GM23338 (cell line): ENCODE results near the gene RABGAP1L. TPM values are rescaled to one million over a fixed set of nuclear protein-coding genes. Genes with fewer than 3 reads are reported as not detected.

Experiments used
- ATAC-seq: fragments of 200-7000 bp; cut with Tn5 transposase; 3 replicates; pipeline ENCODE4 v1.9.1; 2020
- DNase-seq: peaks from one replicate; pipeline ENCODE4 v3.0.0-alpha.2; 2015; ENCODE audit warnings: low spot score
- H2AFZ ChIP-seq: fragments of 200-600 bp; sonication (generic); 2 replicates; pipeline ENCODE4 v1.8.0; 2016; ENCODE audit warnings: antibody characterized with exemption, mild to moderate bottlenecking, moderate library complexity
- H3F3A ChIP-seq: fragments of 200-600 bp; sonication (generic); replicated peaks from 2 replicates; pipeline ENCODE4 v1.8.0; 2017; ENCODE audit warnings: antibody characterized with exemption, mixed run types, low read depth
- H3K27ac ChIP-seq: fragments of 200-600 bp; sonication (generic); 2 replicates; pipeline ENCODE4 v1.6.1; 2016; ENCODE audit warnings: low read depth
- H3K27me3 ChIP-seq: fragments of 200-600 bp; sonication (generic); 2 replicates; pipeline ENCODE4 v1.8.0; 2016; ENCODE audit warnings: mild to moderate bottlenecking, mixed run types, moderate library complexity; ENCODE audit not compliant: insufficient read depth
- H3K36me3 ChIP-seq: fragments of 200-600 bp; sonication (generic); 2 replicates; pipeline ENCODE4 v1.8.0; 2016; ENCODE audit warnings: mild to moderate bottlenecking; ENCODE audit not compliant: insufficient read depth
- H3K4me1 ChIP-seq: fragments of 200-600 bp; sonication (generic); 2 replicates; pipeline ENCODE4 v1.8.0; 2016; ENCODE audit warnings: mild to moderate bottlenecking, moderate library complexity; ENCODE audit not compliant: insufficient read depth
- H3K4me2 ChIP-seq: fragments of 200-600 bp; sonication (generic); 2 replicates; pipeline ENCODE4 v1.7.1; 2017; ENCODE audit warnings: mixed run types
- H3K4me3 ChIP-seq: fragments of 200-600 bp; sonication (generic); 2 replicates; pipeline ENCODE4 v1.6.1; 2016; ENCODE audit warnings: mixed run types
- H3K79me2 ChIP-seq: fragments of 200-600 bp; sonication (generic); replicated peaks from 2 replicates; pipeline ENCODE4 v1.8.0; 2017; ENCODE audit warnings: mild to moderate bottlenecking; ENCODE audit not compliant: insufficient read depth
- H3K9me2 ChIP-seq: fragments of 200-600 bp; sonication (generic); 2 replicates; pipeline ENCODE4 v1.8.0; 2017; ENCODE audit not compliant: insufficient read depth
- H4K20me1 ChIP-seq: fragments of 200-600 bp; sonication (generic); replicated peaks from 2 replicates; pipeline ENCODE4 v1.8.0; 2017; ENCODE audit warnings: mild to moderate bottlenecking; ENCODE audit not compliant: insufficient read depth
- H3K27ac Mint-ChIP-seq: 2 replicates; pipeline ENCODE4 v1.8.0; 2020; ENCODE audit warnings: inconsistent platforms, mild to moderate bottlenecking, moderate library complexity, mixed read lengths
- H3K27me3 Mint-ChIP-seq: 3 replicates; pipeline ENCODE4 v1.8.0; 2022; ENCODE audit warnings: low read depth, mild to moderate bottlenecking, moderate library complexity, mixed read lengths, inconsistent platforms; ENCODE audit not compliant: insufficient read depth, poor library complexity
- H3K36me3 Mint-ChIP-seq: 3 replicates; pipeline ENCODE4 v1.8.0; 2021; ENCODE audit warnings: low read depth, mild to moderate bottlenecking, inconsistent platforms, moderate library complexity, mixed read lengths
- H3K4me1 Mint-ChIP-seq: 3 replicates; pipeline ENCODE4 v1.8.0; 2020; ENCODE audit warnings: mild to moderate bottlenecking, inconsistent platforms, mixed read lengths
- H3K4me3 Mint-ChIP-seq: 3 replicates; pipeline ENCODE4 v1.8.0; 2021; ENCODE audit warnings: moderate library complexity, mild to moderate bottlenecking, inconsistent platforms, mixed read lengths
- H3K9me3 Mint-ChIP-seq: 3 replicates; pipeline ENCODE4 v1.8.0; 2020; ENCODE audit warnings: moderate library complexity, mild to moderate bottlenecking, inconsistent platforms, mixed read lengths
- CREB1 ChIP-seq: fragments of 250-450 bp; sonication (Bioruptor Pico); IDR thresholded peaks from 2 replicates; pipeline ENCODE4 v1.5.0; 2020; ENCODE audit warnings: low read depth, mild to moderate bottlenecking, moderate library complexity
- EZH2 ChIP-seq: fragments of 200-600 bp; sonication (generic); IDR thresholded peaks from one replicate; pipeline ENCODE4 v1.8.0; 2017; ENCODE audit warnings: antibody characterized with exemption, mild to moderate bottlenecking, low read depth; ENCODE audit not compliant: unreplicated experiment
- EZH2phosphoT487 ChIP-seq: fragments of 200-600 bp; sonication (generic); IDR thresholded peaks from one replicate; pipeline ENCODE4 v1.8.1; 2018; ENCODE audit warnings: antibody characterized with exemption; ENCODE audit not compliant: unreplicated experiment
- JUNB ChIP-seq: IDR thresholded peaks from one replicate; pipeline ENCODE4 v1.6.1; 2016; ENCODE audit warnings: antibody characterized with exemption; ENCODE audit not compliant: unreplicated experiment
- NANOG ChIP-seq: IDR thresholded peaks from 2 replicates; pipeline ENCODE4 v1.6.1; 2016; ENCODE audit warnings: antibody characterized with exemption, borderline replicate concordance
- POLR2AphosphoS5 ChIP-seq: IDR thresholded peaks from 2 replicates; pipeline ENCODE4 v1.6.1; 2016; ENCODE audit warnings: antibody characterized with exemption, low read depth
- STAT1 ChIP-seq: IDR thresholded peaks from one replicate; pipeline ENCODE4 v1.6.1; 2016; ENCODE audit warnings: antibody characterized with exemption; ENCODE audit not compliant: unreplicated experiment
- ZNF114 ChIP-seq: fragments of 250-450 bp; sonication (Bioruptor Pico); IDR thresholded peaks from 2 replicates; pipeline ENCODE4 v1.5.0; 2020; ENCODE audit warnings: mild to moderate bottlenecking, moderate library complexity
- ZNF331 ChIP-seq: fragments of 250-450 bp; sonication (Bioruptor Pico); IDR thresholded peaks from 2 replicates; pipeline ENCODE4 v1.5.0; 2020; ENCODE audit warnings: low read depth, mild to moderate bottlenecking, moderate library complexity
- polyA plus RNA-seq: library from polyadenylated mRNA; unstranded; fragments of >200 nt; fragmentation: Nextera tagmentation; extraction: Ambion mirVana; gene quantifications from 2 replicates; pipeline ENCODE4 v1.2.1, GENCODE V29; 2016
- total RNA-seq: library from RNA; depleted of rRNA; stranded (reverse); fragments of >200 nt; shearing (Covaris generic); gene quantifications from 2 replicates; pipeline ENCODE4 v1.2.3, GENCODE V29; 2014
- TF ChIP-seq, protein P1 (sequence below): fragments of 250-450 bp; sonication (Bioruptor Pico); IDR thresholded peaks from 2 replicates; pipeline ENCODE4 v1.5.0; 2020; ENCODE audit warnings: mild to moderate bottlenecking, moderate library complexity
- TF ChIP-seq, protein P2 (sequence below), 2 experiments: fragments of 200-600 bp in 1 of 2; sonication (generic) in 1 of 2; conservative IDR thresholded peaks; 2 replicates each; pipeline versions ENCODE4 v1.5.1 to v1.6.1; 2016 to 2017; ENCODE audit warnings: antibody characterized with exemption in 2 of 2, low read depth in 2 of 2, mild to moderate bottlenecking in 2 of 2, moderate library complexity in 1 of 2
- TF ChIP-seq, protein P3 (sequence below): IDR thresholded peaks from 2 replicates; pipeline ENCODE4 v1.6.1; 2016; ENCODE audit warnings: antibody characterized with exemption
- TF ChIP-seq, protein P4 (sequence below): IDR thresholded peaks from one replicate; pipeline ENCODE4 v1.6.1; 2018; ENCODE audit warnings: antibody characterized with exemption; ENCODE audit not compliant: unreplicated experiment

RABGAP1L gene
- total and polyA plus RNA-seq, 2 experiments from 2014 or later, result 83.2 to 136 TPM

DNA sequence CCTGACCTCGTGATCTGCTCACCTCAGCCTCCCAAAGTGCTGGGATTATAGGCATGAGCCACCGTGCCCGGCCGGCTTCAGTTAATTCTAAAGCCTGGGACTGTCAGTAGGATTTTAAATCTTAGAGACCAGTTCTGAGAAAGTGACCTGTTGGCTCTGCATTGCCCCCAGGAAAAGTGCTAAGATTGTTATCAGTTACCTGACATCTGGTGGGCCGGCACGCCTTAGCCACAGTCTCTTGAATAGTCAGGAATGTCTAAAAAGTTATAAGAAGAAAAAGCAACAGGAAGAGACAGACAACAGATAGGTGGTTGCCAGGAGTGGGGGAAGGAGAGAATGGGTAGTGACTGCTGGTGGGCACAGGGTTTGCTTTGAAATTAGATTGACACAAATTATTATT, 35.1 kb downstream of the RABGAP1L start:
- no peak overlapping the region for H3K4me3 Mint-ChIP-seq
- TF ChIP-seq JUNB (no peak), ZNF114 (CRISPR knock-in tag) (no peak), EZH2 (no peak), ZNF331 (CRISPR knock-in tag) (no peak), POLR2AphosphoS5 (no peak), STAT1 (no peak), NANOG (no peak), EZH2phosphoT487 (no peak), CREB1 (CRISPR knock-in tag) (no peak)
- TF ChIP-seq, protein P1, sequence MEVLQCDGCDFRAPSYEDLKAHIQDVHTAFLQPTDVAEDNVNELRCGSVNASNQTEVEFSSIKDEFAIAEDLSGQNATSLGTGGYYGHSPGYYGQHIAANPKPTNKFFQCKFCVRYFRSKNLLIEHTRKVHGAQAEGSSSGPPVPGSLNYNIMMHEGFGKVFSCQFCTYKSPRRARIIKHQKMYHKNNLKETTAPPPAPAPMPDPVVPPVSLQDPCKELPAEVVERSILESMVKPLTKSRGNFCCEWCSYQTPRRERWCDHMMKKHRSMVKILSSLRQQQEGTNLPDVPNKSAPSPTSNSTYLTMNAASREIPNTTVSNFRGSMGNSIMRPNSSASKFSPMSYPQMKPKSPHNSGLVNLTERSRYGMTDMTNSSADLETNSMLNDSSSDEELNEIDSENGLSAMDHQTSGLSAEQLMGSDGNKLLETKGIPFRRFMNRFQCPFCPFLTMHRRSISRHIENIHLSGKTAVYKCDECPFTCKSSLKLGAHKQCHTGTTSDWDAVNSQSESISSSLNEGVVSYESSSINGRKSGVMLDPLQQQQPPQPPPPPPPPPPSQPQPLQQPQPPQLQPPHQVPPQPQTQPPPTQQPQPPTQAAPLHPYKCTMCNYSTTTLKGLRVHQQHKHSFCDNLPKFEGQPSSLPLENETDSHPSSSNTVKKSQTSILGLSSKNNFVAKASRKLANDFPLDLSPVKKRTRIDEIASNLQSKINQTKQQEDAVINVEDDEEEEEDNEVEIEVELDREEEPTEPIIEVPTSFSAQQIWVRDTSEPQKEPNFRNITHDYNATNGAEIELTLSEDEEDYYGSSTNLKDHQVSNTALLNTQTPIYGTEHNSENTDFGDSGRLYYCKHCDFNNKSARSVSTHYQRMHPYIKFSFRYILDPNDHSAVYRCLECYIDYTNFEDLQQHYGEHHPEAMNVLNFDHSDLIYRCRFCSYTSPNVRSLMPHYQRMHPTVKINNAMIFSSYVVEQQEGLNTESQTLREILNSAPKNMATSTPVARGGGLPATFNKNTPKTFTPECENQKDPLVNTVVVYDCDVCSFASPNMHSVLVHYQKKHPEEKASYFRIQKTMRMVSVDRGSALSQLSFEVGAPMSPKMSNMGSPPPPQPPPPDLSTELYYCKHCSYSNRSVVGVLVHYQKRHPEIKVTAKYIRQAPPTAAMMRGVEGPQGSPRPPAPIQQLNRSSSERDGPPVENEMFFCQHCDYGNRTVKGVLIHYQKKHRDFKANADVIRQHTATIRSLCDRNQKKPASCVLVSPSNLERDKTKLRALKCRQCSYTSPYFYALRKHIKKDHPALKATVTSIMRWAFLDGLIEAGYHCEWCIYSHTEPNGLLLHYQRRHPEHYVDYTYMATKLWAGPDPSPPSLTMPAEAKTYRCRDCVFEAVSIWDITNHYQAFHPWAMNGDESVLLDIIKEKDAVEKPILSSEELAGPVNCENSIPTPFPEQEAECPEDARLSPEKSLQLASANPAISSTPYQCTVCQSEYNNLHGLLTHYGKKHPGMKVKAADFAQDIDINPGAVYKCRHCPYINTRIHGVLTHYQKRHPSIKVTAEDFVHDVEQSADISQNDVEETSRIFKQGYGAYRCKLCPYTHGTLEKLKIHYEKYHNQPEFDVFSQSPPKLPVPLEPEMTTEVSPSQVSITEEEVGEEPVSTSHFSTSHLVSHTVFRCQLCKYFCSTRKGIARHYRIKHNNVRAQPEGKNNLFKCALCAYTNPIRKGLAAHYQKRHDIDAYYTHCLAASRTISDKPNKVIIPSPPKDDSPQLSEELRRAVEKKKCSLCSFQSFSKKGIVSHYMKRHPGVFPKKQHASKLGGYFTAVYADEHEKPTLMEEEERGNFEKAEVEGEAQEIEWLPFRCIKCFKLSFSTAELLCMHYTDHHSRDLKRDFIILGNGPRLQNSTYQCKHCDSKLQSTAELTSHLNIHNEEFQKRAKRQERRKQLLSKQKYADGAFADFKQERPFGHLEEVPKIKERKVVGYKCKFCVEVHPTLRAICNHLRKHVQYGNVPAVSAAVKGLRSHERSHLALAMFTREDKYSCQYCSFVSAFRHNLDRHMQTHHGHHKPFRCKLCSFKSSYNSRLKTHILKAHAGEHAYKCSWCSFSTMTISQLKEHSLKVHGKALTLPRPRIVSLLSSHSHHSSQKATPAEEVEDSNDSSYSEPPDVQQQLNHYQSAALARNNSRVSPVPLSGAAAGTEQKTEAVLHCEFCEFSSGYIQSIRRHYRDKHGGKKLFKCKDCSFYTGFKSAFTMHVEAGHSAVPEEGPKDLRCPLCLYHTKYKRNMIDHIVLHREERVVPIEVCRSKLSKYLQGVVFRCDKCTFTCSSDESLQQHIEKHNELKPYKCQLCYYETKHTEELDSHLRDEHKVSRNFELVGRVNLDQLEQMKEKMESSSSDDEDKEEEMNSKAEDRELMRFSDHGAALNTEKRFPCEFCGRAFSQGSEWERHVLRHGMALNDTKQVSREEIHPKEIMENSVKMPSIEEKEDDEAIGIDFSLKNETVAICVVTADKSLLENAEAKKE, result no peak
- TF ChIP-seq, protein P2, sequence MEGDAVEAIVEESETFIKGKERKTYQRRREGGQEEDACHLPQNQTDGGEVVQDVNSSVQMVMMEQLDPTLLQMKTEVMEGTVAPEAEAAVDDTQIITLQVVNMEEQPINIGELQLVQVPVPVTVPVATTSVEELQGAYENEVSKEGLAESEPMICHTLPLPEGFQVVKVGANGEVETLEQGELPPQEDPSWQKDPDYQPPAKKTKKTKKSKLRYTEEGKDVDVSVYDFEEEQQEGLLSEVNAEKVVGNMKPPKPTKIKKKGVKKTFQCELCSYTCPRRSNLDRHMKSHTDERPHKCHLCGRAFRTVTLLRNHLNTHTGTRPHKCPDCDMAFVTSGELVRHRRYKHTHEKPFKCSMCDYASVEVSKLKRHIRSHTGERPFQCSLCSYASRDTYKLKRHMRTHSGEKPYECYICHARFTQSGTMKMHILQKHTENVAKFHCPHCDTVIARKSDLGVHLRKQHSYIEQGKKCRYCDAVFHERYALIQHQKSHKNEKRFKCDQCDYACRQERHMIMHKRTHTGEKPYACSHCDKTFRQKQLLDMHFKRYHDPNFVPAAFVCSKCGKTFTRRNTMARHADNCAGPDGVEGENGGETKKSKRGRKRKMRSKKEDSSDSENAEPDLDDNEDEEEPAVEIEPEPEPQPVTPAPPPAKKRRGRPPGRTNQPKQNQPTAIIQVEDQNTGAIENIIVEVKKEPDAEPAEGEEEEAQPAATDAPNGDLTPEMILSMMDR (conservative IDR thresholded peaks at IDR 0.05; ENCODE audit: low read depth in 2 of 2), result no peak
- TF ChIP-seq, protein P3, sequence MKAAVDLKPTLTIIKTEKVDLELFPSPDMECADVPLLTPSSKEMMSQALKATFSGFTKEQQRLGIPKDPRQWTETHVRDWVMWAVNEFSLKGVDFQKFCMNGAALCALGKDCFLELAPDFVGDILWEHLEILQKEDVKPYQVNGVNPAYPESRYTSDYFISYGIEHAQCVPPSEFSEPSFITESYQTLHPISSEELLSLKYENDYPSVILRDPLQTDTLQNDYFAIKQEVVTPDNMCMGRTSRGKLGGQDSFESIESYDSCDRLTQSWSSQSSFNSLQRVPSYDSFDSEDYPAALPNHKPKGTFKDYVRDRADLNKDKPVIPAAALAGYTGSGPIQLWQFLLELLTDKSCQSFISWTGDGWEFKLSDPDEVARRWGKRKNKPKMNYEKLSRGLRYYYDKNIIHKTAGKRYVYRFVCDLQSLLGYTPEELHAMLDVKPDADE, result no peak
- TF ChIP-seq, protein P4, sequence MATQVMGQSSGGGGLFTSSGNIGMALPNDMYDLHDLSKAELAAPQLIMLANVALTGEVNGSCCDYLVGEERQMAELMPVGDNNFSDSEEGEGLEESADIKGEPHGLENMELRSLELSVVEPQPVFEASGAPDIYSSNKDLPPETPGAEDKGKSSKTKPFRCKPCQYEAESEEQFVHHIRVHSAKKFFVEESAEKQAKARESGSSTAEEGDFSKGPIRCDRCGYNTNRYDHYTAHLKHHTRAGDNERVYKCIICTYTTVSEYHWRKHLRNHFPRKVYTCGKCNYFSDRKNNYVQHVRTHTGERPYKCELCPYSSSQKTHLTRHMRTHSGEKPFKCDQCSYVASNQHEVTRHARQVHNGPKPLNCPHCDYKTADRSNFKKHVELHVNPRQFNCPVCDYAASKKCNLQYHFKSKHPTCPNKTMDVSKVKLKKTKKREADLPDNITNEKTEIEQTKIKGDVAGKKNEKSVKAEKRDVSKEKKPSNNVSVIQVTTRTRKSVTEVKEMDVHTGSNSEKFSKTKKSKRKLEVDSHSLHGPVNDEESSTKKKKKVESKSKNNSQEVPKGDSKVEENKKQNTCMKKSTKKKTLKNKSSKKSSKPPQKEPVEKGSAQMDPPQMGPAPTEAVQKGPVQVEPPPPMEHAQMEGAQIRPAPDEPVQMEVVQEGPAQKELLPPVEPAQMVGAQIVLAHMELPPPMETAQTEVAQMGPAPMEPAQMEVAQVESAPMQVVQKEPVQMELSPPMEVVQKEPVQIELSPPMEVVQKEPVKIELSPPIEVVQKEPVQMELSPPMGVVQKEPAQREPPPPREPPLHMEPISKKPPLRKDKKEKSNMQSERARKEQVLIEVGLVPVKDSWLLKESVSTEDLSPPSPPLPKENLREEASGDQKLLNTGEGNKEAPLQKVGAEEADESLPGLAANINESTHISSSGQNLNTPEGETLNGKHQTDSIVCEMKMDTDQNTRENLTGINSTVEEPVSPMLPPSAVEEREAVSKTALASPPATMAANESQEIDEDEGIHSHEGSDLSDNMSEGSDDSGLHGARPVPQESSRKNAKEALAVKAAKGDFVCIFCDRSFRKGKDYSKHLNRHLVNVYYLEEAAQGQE, result no peak

More for the DNA sequence above, 35.1 kb downstream of the RABGAP1L start:
- Histone ChIP-seq H3K36me3 (no peaks in the 10 kb centered on the region), H3F3A (no peaks in the 10 kb centered on the region), H3K27me3 (no peaks in the 10 kb centered on the region), H3K4me2 (no peak overlapping the region), H3K4me1 (no peaks in the 10 kb centered on the region), H2AFZ (no peak overlapping the region), H4K20me1 (no peaks in the 10 kb centered on the region), H3K27ac (no peak overlapping the region), H3K79me2 (no peaks in the 10 kb centered on the region; the same call in 1 of the 2 replicates), H3K9me2 (no peaks in the 10 kb centered on the region), H3K4me3 (no peak overlapping the region)
- Mint-ChIP-seq H3K9me3 (no peaks in the 10 kb centered on the region), H3K4me1 (no peaks in the 10 kb centered on the region), H3K27ac (no peak overlapping the region), H3K36me3 (no peaks in the 10 kb centered on the region), H3K27me3 (peaks cover 3% of the 10 kb centered on the region)
- DNase-seq (no peak), ATAC-seq (no peak)
